ENCODE measurements around the gene FRMD4B. TPM values are rescaled to one million over a fixed set of nuclear protein-coding genes. Genes with fewer than 3 reads are reported as not detected.
A peak's percentile ranks its signal among the peaks of the same experiment; 100 is the strongest.

The FRMD4B gene
- total RNA-seq, result 31.3 and 61.3 TPM in 2 replicates

- Histone ChIP-seq H3K4me3 (ENCODE audit: low read depth, low read length) (peak within 1 kb of the TSS; percentile 52), H3K27me3 (ENCODE audit: control insufficient read depth, insufficient read depth, low read length) (no peaks in the 10 kb centered on the region), H3K36me3 (ENCODE audit: control insufficient read depth, insufficient read depth, low read length) (no peaks in the 10 kb centered on the region)
- FAIRE-seq, result no peak
- DNase-seq (ENCODE audit: low read depth), result no peak
- peak; percentile 51 for TF ChIP-seq CTCF (IDR thresholded peaks at IDR 0.05; ENCODE audit: insufficient read depth, low read length, severe bottlenecking)
These were observed at the start of gene FRMD4B for GRCh38 chr3:69385723-69386555. FRMD4B (minus strand) TSS chr3:69386088; CDS start chr3:69385989, 99 bp downstream.

- FAIRE-seq (no peak), DNase-seq (ENCODE audit: low read depth) (peak; percentile 80)
- Histone ChIP-seq H3K27me3 (ENCODE audit: control insufficient read depth, insufficient read depth, low read length) (no peaks in the 10 kb centered on the region), H3K36me3 (ENCODE audit: control insufficient read depth, insufficient read depth, low read length) (peaks cover 4% of the 10 kb centered on the region), H3K4me3 (ENCODE audit: low read depth, low read length) (no peak overlapping the region)
- TF ChIP-seq CTCF (IDR thresholded peaks at IDR 0.05; ENCODE audit: insufficient read depth, low read length, severe bottlenecking), result no peak
These were observed 48.1 kb upstream of the FRMD4B start for GRCh38 chr3:69433969-69434325.

- peak; percentile 76 for DNase-seq (ENCODE audit: low read depth)
These were observed 47.5 kb upstream of the FRMD4B start for GRCh38 chr3:69433121-69433968.

GRCh38 chr3:69428657-69429255 lies 42.9 kb upstream of the FRMD4B start:
- no peak for TF ChIP-seq CTCF (IDR thresholded peaks at IDR 0.05; ENCODE audit: insufficient read depth, low read length, severe bottlenecking)
- no peak for FAIRE-seq
- Histone ChIP-seq H3K27me3 (ENCODE audit: control insufficient read depth, insufficient read depth, low read length) (no peaks in the 10 kb centered on the region), H3K36me3 (ENCODE audit: control insufficient read depth, insufficient read depth, low read length) (peaks cover 4% of the 10 kb centered on the region), H3K4me3 (ENCODE audit: low read depth, low read length) (no peak overlapping the region)
- DNase-seq (ENCODE audit: low read depth), result no peak

More at GRCh38 chr3:69433121-69433968, 47.5 kb upstream of the FRMD4B start:
- no peak overlapping the region for H3K4me3 ChIP-seq (ENCODE audit: low read depth, low read length)
- FAIRE-seq, result no peak
- no peak for TF ChIP-seq CTCF (IDR thresholded peaks at IDR 0.05; ENCODE audit: insufficient read depth, low read length, severe bottlenecking)
- peaks cover 4% of the 10 kb centered on the region for H3K36me3 ChIP-seq (ENCODE audit: control insufficient read depth, insufficient read depth, low read length)
- no peaks in the 10 kb centered on the region for H3K27me3 ChIP-seq (ENCODE audit: control insufficient read depth, insufficient read depth, low read length)

- no peaks in the 10 kb centered on the region for H3K27me3 ChIP-seq (ENCODE audit: control insufficient read depth, insufficient read depth, low read length)
- TF ChIP-seq CTCF (IDR thresholded peaks at IDR 0.05; ENCODE audit: insufficient read depth, low read length, severe bottlenecking), result peak; percentile 1
- FAIRE-seq, result no peak
These were observed 41.0 kb upstream of the FRMD4B start for GRCh38 chr3:69426967-69427304.

More at GRCh38 chr3:69426967-69427304, 41.0 kb upstream of the FRMD4B start:
- DNase-seq (ENCODE audit: low read depth), result no peak
- Histone ChIP-seq H3K4me3 (ENCODE audit: low read depth, low read length) (no peak overlapping the region), H3K36me3 (ENCODE audit: control insufficient read depth, insufficient read depth, low read length) (peaks cover 4% of the 10 kb centered on the region)

Data from bronchial epithelial cell (primary cell).